Adipocyte (in vitro differentiated cells): Measurements from ENCODE around the gene HOXB8.

Experiments used
- DNase-seq: peaks from one replicate; pipeline ENCODE4 v3.0.0-alpha.2; 2015; ENCODE audit warnings: low read depth
- H3K27me3 ChIP-seq: replicated peaks from 2 replicates; pipeline ENCODE4 v1.7.0; 2013; ENCODE audit warnings: mild to moderate bottlenecking, low read length, moderate library complexity; ENCODE audit not compliant: control insufficient read depth, insufficient read depth
- H3K36me3 ChIP-seq: 2 replicates; pipeline ENCODE4 v1.7.0; 2013; ENCODE audit warnings: low read length, mild to moderate bottlenecking, moderate library complexity; ENCODE audit not compliant: control insufficient read depth, insufficient read depth, severe bottlenecking
- H3K4me1 ChIP-seq: 2 replicates; pipeline ENCODE4 v1.7.0; 2013; ENCODE audit warnings: mild to moderate bottlenecking, low read length, moderate library complexity; ENCODE audit not compliant: control insufficient read depth, insufficient read depth
- H3K4me3 ChIP-seq: 2 replicates; pipeline ENCODE4 v1.7.0; 2013; ENCODE audit warnings: mild to moderate bottlenecking, low read length, moderate library complexity
- H3K9ac ChIP-seq: 2 replicates; pipeline ENCODE4 v1.7.0; 2013; ENCODE audit warnings: mild to moderate bottlenecking, low read length, moderate library complexity
- H3K9me3 ChIP-seq: 2 replicates; pipeline ENCODE4 v1.7.0; 2013; ENCODE audit warnings: mild to moderate bottlenecking, low read length, moderate library complexity; ENCODE audit not compliant: control insufficient read depth

The HOXB8 gene

DNA sequence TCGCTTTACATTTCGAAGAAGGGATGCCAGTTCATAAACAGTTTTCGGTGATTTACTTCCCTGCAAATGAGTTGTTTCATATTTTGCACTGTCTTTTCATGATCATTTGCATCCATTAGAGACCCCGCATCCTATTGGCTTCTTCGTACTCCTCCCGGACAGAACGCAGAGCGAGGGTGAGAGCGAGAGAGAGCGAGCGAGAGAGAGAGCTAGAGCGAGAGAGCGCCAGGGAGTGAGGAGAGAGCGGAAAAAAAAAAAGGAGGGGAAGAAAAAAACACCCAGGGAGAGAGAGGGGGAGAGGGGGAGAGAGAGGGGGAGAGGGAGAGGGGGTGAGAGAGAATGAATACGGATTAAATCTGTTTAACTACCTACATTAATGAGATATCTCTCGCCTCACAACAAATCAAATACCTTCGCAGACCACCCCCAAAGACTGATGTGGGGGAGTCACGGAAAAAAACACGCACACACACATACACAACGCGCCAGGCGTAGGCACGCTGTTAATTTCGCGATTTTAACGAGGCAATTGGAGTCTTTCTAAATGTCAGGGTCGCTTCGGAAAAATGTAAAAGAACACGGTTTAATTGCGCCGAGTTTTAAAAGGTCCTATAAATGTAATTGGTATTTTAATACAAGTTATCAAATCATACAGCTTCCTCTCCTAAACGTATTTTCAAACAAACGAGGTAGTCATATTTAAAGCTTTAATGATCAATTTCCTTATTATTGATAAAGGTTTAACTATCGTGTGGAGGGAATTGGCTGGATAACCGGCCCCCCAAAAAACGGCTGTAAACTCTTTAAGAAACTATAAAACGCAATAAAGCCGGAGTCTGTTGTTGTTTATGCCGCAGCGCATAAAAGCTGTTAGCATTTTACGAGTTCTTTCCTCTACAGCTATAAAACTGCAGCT lies at the start of gene HOXB8:
TSS of gene HOXB8 (minus strand) at position 246 of the 916 bp plus-strand sequence. CDS start 588 bp downstream, outside the sequence.
- peak within 1 kb of the TSS; percentile 85 for H3K9ac ChIP-seq

GRCh38 chr17:48663134-48663924 lies 48.2 kb upstream of the HOXB8 start:
- peaks cover 6% of the 10 kb centered on the region for H3K9me3 ChIP-seq
- DNase-seq = no peak
- H3K27me3 ChIP-seq = peaks cover 61% of the 10 kb centered on the region
- H3K36me3 ChIP-seq = no peaks in the 10 kb centered on the region
- no peaks in the 10 kb centered on the region for H3K4me1 ChIP-seq
- H3K4me3 ChIP-seq = no peak overlapping the region
- H3K9ac ChIP-seq = no peak overlapping the region

More for the DNA sequence above, at the start of gene HOXB8:
- Histone ChIP-seq H3K36me3 (no peaks in the 10 kb centered on the region), H3K4me3 (peak within 1 kb of the TSS; percentile 75), H3K27me3 (peaks cover 40% of the 10 kb centered on the region), H3K9me3 (no peaks in the 10 kb centered on the region), H3K4me1 (peaks cover 12% of the 10 kb centered on the region)
- DNase-seq = no peak

GRCh38 chr17:48655913-48656312 lies 40.8 kb upstream of the HOXB8 start:
- H3K36me3 ChIP-seq = no peaks in the 10 kb centered on the region
- H3K27me3 ChIP-seq = peaks cover 35% of the 10 kb centered on the region
- no peaks in the 10 kb centered on the region for H3K4me1 ChIP-seq
- H3K4me3 ChIP-seq = no peak overlapping the region
- H3K9ac ChIP-seq = no peak overlapping the region
- H3K9me3 ChIP-seq = no peaks in the 10 kb centered on the region
- no peak for DNase-seq

DNA sequence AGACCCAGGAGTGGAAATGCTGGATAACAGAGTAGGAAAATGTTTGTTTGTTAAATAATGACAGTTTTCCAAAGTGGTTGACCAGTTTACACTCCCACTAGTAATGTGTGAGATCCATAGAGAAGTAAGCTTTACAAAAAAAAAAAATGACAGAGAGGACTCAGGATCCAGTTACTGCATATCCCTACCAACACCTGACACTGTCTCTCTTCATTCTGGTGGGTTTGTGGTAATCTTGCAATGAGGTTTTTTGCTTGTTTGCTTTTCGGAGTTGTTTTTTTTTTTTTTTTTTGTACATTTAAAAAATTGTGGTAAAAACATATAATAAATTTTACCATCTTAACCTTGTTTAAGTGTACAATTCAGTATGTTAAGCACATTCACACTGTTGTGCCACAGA lies 34.6 kb upstream of the HOXB8 start:
- DNase-seq = no peak
- Histone ChIP-seq H3K9me3 (no peaks in the 10 kb centered on the region), H3K36me3 (no peaks in the 10 kb centered on the region), H3K4me3 (no peak overlapping the region), H3K9ac (no peak overlapping the region), H3K27me3 (peaks cover 52% of the 10 kb centered on the region), H3K4me1 (no peaks in the 10 kb centered on the region)

GRCh38 chr17:48647963-48648245 lies 32.8 kb upstream of the HOXB8 start:
- peaks cover 69% of the 10 kb centered on the region for H3K27me3 ChIP-seq

DNA sequence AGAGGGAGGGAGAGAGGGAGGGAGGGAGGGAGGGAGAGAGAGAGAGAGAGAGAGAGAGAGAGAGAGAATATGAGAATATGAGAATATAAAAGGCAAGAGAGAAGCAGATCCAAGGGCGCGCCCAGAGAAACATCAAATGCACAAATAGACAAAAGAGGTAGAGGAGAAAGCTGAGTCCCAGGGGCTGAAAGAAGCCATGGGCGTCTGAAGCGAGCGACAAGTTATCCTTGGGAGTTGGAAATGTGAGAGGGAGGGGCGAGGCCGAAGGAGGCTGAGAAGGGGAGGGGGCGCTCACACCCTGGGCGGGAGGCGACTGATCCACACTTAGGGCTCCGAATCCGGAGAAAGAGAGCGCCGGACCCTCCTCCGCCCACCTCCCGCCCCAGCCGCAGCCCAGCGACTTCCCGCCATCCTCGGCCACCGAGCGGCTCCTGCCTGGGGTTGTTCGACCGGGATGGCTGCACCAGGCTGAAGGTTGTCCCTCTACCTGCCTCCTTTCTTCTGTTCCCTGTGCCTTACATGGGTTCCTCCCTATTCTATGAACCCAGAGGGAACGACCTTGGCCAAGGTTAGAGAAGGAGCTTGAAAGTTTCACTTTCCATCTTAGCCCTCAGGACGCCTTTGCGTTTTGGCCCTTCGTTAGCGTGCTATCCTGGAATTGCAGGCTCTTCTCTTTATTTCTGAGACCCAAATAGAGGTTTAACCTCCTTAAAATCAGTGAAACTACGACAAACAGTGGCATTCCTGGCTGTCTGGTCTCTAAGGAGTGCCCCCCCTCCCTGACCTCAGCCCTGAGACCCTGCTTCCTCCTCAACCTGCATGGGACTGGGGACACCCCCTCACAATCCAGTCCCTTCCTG lies 32.2 kb upstream of the HOXB8 start:
- peaks cover 71% of the 10 kb centered on the region for H3K27me3 ChIP-seq
- H3K4me3 ChIP-seq = peak overlapping the region; percentile 73
- H3K9me3 ChIP-seq = no peaks in the 10 kb centered on the region
- no peak overlapping the region for H3K9ac ChIP-seq
- no peaks in the 10 kb centered on the region for H3K4me1 ChIP-seq
- no peak for DNase-seq
- H3K36me3 ChIP-seq = no peaks in the 10 kb centered on the region

More at GRCh38 chr17:48647963-48648245, 32.8 kb upstream of the HOXB8 start:
- Histone ChIP-seq H3K9ac (no peak overlapping the region), H3K9me3 (no peaks in the 10 kb centered on the region), H3K36me3 (no peaks in the 10 kb centered on the region), H3K4me3 (no peak overlapping the region), H3K4me1 (no peaks in the 10 kb centered on the region)
- no peak for DNase-seq

DNA sequence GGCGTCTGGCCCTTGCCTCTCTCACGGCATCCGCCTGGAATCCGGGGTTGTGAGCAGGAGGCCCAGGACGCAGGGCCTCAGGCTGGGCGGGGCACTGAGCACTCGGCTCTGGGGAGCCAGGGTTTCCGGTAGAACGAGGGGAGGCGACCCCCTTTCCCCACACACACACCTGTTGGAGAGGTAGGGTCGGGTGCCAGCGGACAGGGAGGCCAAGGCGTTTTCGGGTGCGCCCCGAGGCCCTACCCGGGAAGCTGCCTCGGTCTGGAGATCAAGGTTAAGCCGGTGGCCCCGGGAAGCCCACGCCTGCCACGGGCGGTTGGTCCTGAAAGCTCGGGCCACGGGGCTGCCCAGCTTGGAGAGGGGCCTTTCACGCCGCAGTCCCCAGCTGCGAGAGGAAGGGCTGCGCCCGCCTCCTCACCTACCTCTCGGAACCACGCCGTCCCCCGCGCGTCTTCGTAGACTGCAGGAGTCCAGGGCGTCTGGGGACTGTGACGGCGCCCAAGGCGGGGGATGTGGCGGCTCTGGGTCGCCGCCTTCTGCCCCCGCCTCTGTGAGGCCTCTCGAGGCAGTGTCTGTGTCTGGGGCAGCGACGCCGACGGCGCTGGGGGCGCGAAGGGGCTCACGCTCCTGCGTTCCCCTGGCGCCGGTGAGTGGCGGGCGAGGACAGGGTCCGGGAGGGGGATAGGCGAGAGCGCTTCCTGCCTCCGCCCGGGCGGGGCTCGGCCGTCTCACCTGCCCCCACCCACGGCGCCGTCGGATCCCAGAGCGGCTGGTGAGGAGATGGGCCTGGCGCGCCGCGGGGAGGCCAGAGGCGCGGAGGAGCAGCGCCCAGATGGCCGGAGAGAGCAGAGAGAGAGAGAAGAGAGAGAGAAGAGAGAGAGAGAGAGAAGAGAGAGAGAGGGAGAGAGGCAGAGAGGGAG lies 31.4 kb upstream of the HOXB8 start:
- Histone ChIP-seq H3K9ac (no peak overlapping the region), H3K27me3 (peaks cover 78% of the 10 kb centered on the region), H3K9me3 (no peaks in the 10 kb centered on the region), H3K4me1 (no peaks in the 10 kb centered on the region), H3K4me3 (no peak overlapping the region), H3K36me3 (no peaks in the 10 kb centered on the region)
- no peak for DNase-seq

DNA sequence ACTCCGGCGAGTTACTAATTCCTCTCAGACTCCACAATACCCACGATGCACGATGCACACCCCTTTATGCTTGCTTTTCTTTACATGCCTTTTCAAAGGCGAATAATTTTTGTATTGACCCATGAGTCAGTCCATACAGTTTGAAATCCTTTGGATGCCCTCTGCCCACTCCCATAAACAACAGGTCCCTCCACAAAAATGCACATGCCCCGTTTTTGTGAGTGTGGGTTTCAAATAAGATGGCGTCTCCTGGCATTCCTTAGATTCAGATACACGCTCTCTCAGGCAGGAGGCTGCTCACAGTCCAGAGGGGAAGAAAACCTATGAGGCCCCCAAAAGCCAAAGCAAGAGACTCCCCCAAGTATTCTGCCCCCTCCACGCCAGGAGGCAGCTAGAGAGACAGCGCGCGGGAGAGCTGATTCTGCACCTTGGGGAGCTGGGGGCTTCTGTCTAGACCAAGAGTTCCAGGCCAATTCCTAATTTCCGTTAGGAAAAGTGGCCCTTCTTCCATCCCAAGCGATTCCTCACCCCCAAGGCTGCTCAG lies 30.6 kb upstream of the HOXB8 start:
- no peak overlapping the region for H3K9ac ChIP-seq
- peaks cover 85% of the 10 kb centered on the region for H3K27me3 ChIP-seq
- H3K36me3 ChIP-seq = no peaks in the 10 kb centered on the region
- DNase-seq = no peak
- no peak overlapping the region for H3K4me3 ChIP-seq
- H3K4me1 ChIP-seq = no peaks in the 10 kb centered on the region
- H3K9me3 ChIP-seq = peaks cover 5% of the 10 kb centered on the region

DNA sequence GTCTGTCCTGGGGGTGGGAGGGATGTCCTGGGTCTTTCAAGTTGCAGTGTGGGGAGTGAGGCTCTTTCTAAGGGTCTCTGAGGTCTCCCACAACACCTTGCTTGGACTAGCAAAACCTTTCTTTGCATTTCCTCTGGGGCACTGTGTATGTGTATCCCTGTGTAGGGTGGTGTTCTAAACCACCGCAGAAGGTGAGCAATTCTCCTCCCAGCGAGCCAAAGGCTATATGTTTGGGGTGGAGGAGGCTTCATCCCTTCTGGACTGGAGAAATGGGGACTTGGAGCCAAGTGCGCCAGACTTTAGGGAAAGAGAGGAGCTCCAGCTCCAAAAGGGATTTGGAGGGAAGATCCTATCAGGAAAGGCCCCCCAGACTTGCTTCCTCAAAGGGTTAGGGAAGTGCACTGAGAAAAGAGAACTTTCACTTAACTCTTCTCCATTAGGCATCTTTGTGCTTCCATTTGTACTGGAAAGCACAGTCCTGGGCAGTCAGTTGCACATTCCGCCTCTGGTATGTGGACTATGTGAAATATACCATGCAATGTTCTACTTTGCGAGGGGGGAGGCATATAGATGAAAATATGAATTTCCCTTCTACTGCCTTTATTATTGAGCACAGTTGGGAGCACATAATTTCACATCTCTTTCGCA lies 29.9 kb upstream of the HOXB8 start:
- no peak for DNase-seq
- no peak overlapping the region for H3K9ac ChIP-seq
- no peaks in the 10 kb centered on the region for H3K4me1 ChIP-seq
- H3K27me3 ChIP-seq = peaks cover 88% of the 10 kb centered on the region
- peaks cover 5% of the 10 kb centered on the region for H3K9me3 ChIP-seq
- no peak overlapping the region for H3K4me3 ChIP-seq
- no peaks in the 10 kb centered on the region for H3K36me3 ChIP-seq

- Histone ChIP-seq H3K4me3 (no peak overlapping the region), H3K36me3 (no peaks in the 10 kb centered on the region), H3K9ac (no peak overlapping the region), H3K4me1 (no peaks in the 10 kb centered on the region), H3K9me3 (peaks cover 5% of the 10 kb centered on the region), H3K27me3 (peaks cover 88% of the 10 kb centered on the region)
- DNase-seq = no peak
Measured at GRCh38 chr17:48644159-48644558, 29.1 kb upstream of the HOXB8 start.
